C4-2B (cell line): ENCODE results near the gene NELL1.

ENCODE experiments used
- CTCF ChIP-seq: fragments of 450-650 bp; conservative IDR thresholded peaks from 2 replicates; pipeline ENCODE4 v1.5.1; 2017; ENCODE audit warnings: mild to moderate bottlenecking
- ZFX ChIP-seq: fragments of 450-650 bp; IDR thresholded peaks from 2 replicates; pipeline ENCODE4 v1.6.1; 2017

GRCh38 chr11:21588754-21589153 lies 919.4 kb downstream of the NELL1 start:
- TF ChIP-seq CTCF (no peak), ZFX (no peak)
